HG02588 (cell line): ENCODE measurements around the gene PRKCG.

Experiments used
- ATAC-seq: cut with Tn5 transposase; IDR thresholded peaks from one replicate; pipeline ENCODE4 v1.9.1; 2021; ENCODE audit warnings: mild to moderate bottlenecking, moderate library complexity; ENCODE audit not compliant: unreplicated experiment

Gene PRKCG

DNA sequence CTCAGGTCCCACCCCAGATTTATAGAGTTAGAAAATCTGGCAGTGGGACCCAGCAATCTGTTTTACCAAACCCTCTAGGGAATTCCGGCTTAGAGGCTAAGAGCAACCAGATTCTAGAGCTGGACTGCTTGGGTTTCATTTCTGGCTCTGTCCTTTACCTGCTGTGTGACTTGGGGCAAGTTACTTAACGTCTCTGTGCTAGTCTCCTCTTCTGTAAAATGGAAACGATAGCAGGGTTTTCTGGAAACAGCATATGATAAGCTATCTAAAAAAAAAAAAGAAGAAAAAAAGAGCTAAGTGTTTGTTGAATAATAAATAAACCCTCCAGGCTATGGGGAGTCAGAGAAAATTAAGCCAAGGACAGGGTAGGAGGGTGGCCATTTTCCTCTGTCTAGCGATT, 15.5 kb downstream of the PRKCG start:
- no peak for ATAC-seq

DNA sequence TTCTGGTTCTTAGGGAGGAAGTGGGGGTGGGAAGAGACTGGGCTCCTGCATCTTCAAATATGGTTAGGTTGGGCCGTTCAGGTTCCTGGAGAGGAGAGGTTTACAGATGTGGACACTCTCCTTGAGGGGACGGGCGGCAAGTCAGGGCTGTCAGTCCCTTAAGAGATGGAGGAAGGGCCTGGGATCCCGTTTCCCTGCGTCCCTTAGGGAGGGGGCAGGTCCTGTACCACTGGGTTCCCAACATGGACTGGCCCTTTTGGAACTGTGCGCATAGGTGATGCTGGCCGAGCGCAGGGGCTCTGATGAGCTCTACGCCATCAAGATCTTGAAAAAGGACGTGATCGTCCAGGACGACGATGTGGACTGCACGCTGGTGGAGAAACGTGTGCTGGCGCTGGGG, 16.2 kb downstream of the PRKCG start:
- no peak for ATAC-seq

DNA sequence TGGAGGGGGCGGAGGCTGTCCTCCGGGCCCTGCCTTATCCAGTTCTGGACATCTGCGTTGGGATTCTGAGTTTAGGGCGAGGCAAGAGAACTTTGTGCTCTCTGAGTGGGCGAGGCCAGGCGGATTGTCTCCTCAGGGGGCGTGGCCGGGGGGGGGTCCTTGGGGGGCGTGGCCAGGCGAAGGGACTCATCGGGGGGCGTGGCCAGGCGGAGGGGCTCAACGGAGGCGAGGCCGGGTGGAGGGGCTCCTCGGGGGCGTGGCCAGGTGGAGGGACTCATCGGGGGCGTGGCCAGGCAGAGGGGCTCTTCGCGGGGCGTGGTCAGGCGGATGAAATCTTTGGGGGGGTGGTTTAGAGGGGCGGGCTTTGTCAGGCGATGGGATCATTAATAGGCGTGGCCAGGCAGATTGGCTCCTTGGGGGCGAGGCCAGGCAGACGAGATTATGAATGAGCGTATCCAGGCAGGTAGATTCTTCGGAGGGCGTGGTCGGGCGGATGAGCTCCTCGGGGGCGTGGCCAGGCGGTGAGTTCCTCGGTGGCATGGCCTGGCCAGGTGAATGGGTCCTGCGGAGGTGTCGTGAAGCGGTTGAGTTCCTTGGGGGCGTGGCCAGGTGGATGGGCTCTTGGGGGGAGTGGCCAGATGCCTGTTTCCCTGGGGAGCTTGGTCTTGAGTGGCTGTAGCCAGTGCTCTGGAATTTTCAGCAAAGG, 16.8 kb downstream of the PRKCG start:
- no peak for ATAC-seq

DNA sequence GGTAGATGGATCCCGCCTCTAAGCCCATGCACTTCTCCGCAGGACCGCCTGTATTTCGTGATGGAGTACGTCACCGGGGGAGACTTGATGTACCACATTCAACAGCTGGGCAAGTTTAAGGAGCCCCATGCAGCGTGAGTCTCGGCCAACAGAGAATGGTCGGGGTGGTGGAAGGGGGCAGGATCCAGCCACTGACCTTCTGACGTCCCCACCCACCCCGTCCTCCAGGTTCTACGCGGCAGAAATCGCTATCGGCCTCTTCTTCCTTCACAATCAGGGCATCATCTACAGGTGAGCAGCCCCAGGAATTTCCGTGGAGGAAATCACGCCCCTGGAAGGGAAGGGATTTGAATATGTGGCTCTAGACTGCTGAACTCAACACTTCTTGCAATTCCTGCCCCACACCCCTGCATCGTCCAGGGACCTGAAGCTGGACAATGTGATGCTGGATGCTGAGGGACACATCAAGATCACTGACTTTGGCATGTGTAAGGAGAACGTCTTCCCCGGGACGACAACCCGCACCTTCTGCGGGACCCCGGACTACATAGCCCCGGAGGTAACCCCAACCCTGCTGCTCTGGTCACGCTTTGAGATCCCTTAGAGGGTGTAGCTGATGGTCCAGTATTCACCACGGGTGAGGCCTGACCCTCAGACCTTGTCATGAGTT, 18.3 kb downstream of the PRKCG start:
- ATAC-seq: no peak

DNA sequence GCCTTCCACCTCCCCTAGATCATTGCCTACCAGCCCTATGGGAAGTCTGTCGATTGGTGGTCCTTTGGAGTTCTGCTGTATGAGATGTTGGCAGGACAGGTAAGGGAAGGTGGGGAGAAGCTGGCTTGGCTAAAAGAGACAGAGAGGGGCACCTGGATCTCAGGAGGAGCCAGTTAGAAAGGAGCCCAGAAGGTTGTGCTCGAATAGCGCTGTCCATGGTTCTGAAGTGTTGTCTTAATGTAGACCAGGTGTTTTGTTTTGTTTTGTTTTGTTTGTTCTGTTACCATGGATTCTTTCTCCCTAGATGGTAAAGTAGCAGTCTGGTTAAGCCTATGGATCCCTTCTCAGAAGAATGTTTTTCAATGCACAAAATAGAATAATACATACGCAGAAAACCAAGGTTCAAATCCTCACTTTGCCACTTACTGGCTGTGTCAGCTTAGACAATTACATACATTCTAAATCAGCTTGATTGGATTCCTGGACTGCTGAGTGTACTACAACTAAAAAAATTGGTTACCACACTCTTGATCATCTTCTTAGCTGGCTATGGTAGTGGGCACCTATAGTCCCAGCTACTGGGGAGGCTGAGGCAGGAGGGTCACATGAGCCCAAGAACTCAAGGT, 21.2 kb downstream of the PRKCG start:
- ATAC-seq: no peak

DNA sequence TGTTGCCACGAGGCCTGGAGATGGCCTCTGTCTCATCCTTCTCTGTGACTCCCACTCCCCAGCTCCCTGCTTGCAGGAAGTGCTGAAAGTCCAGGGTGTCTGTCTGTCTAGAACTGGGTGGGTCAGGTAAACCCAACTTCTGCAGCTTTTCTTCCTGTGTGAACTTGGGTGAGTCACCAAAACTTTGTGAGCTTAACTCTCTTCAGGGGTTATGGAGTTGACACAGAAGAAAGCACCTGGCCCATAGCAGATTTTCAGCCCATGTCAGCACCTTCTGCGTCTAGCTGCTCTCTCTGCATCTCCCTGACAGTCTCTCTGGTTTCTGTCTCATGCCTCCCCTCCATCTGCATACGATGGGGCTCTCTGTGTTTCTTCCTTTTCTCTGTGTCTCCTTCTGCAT, 22.9 kb downstream of the PRKCG start:
- no peak for ATAC-seq

DNA sequence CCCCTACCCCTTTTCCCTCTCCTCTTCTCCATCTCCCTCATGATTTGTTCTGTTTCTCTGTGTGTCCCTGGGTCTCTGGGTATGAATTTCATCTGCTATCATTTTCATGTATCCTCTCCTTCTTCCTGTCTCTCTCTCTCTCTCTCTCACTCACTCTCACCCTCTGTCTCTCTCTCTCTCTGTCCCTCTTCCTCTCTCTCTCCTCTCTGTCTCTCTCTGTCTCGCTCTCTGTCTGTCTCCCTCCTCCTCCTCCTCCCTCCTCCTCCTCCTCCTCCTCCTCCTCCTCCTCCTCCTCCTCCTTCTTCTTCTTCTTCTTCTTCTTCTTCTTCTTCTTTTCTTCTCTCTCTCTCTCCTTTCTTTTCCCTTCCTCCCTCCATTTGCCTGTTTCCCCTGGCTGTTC, 23.8 kb downstream of the PRKCG start:
- ATAC-seq: no peak

DNA sequence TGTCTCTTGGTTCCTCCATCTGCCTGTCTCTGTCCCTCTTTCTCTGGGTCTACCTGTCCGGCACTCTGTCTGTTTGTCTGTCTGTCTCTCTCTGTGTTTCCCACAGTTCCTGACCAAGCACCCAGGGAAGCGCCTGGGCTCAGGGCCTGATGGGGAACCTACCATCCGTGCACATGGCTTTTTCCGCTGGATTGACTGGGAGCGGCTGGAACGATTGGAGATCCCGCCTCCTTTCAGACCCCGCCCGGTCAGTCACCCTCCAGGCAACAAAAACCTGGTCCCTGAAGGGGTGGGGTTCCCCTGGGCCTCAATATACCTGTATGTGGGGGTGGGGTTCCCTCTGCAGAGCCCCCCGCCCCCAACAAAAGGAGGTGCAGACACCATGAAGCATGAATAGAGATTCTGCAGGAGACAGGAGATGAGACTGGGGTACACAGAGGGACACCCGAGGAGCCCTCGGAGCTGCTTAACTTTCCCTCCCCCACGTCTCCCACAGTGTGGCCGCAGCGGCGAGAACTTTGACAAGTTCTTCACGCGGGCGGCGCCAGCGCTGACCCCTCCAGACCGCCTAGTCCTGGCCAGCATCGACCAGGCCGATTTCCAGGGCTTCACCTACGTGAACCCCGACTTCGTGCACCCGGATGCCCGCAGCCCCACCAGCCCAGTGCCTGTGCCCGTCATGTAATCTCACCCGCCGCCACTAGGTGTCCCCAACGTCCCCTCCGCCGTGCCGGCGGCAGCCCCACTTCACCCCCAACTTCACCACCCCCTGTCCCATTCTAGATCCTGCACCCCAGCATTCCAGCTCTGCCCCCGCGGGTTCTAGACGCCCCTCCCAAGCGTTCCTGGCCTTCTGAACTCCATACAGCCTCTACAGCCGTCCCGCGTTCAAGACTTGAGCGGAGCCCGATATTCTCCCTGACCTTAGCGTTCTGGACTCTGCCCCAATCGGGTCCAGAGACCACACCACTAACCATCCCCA, 24.5 kb downstream of the PRKCG start:
- ATAC-seq: no peak

DNA sequence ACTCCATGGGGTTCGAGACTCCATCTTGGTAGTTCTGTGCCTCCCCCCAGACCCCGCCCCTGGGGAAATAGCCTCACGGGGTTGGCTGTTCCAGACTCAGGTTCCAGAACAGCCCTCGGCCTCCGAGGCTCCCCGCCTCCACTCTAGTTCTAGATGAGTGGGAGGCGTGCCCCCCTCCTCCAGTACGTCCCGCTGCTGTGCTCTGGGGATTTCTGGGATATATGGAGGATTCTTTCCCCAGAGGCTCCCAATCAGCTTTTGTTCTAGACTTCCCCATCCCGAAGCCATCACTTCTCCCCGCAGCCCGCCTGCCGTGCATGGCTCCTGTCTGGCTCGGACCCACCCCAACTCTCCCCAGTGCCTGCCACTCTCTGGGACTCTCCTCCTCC, 25.2 kb downstream of the PRKCG start:
- ATAC-seq: no peak

DNA sequence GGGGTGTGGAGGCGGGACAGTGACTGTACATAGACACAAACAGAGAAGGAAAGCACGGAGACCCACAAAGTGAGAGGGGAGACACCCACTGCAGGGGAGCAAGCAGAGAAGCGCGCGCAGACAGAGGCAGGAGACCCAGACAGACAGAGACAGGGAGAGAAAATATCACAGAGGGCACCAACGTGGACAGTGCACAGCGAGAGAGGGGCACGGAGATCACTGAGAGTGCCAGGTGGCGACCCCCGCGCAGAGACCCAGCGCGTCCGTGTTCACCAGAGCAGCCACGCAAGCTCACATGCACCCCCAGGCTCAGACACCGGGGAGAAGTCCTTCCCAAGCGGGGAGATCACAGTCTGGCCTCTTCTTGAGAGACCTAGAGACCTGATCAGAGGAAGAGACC, 25.7 kb downstream of the PRKCG start:
- no peak for ATAC-seq

DNA sequence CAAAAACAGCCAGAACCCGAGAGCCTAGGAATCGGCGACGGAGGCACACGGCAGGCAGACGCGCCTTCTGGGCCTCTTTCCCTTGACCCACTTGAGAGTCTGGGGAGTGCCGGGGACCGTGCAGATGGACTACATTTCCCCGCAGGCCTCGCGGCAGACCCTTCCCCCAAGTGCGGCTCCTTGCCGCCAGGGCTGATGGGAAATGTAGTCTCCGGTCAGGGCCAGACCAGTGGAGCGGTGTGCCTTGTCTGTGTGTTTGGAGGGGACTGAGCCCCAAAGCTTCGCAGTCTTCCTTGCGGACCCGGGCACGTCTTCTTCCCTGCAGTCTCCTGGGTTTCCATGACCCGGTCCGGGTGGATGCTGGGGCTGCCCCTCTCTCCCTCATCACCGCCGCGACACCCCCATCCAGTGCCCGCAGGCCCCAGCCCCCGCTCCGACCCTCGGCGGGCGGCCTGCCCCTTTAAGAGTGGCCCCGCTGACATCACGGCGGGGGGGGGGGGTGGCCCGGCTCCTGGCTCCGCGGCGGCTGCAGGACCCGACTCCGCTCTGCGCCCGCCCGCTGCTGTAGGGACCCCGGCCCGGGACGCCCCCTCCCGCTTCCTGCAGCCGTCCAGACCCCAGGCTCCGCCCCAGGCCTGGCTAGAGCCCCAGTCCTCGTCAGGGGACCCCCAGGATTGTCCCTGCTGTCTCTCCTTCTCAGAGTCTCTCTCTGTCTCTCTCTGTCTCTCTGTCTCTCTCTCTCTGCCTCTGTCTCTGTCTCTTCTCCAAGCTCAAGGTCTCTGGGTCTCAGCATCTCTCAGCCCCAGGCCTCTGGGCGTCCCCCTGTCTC, 26.3 kb downstream of the PRKCG start:
- ATAC-seq: no peak

DNA sequence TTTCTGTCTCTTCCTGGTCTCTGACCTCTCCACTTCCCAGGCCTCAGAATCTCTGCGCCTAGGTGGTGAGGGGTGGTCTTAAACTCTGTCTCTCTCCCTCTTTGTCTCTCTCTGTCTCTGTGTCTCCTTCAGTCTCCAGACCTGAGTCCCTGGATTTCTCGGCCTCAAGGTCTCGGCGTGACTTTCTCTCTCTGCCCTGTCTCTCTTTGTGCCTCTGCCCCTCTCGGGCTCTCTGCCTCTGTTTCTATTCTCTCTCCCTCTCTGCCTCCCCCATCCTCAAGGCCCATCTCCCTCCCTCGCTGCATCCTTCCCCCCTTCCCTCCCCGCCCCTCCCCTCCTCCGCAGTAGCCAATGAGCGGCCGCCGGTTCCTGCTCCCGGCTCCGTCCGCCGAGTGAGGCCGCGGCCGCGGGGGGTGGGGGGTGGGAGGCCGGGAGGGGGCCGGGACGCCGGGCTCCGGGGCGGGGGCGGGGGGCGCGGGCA, 27.0 kb downstream of the PRKCG start, which contains the start of gene CACNG7:
Gene CACNG7 (plus strand): TSS at position 344 of the 481 bp plus-strand sequence. CDS start 3,554 bp downstream, outside the sequence.
- no peak for ATAC-seq

DNA sequence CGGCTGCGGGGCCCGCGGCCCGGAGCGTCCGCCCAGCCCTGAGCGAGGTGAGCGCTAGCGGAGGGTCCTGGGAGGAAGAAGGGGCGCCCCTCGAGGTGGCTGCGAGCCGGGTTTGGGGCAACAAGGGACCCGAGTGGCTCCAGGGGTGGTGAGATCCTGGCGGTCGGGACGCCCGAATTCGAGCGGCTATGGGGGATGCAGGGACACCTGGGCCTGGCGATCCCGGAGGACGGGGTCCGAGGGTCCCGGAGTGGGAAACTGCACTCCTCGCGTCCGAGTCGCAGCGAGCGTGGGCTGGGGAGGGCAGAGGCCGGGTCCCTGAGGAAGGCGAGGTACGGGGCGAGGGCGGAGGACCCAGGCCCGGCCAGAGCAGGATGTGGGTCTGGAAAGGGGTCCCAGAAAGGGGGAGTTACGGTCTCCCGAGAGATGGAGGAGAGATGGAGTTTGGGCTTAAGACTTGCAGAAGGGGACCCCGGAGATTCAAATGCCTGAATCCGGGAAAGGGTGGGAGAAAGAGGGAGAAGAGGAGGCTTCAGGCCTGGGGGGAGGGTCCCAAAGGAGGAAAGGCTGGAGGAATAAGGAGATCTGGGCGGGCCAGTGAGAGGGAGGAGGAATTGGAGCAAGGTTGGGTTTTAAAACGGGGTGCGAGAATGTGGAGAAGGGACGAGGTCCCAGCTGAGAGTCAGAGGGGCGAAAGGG, 27.6 kb downstream of the PRKCG start:
- no peak for ATAC-seq

DNA sequence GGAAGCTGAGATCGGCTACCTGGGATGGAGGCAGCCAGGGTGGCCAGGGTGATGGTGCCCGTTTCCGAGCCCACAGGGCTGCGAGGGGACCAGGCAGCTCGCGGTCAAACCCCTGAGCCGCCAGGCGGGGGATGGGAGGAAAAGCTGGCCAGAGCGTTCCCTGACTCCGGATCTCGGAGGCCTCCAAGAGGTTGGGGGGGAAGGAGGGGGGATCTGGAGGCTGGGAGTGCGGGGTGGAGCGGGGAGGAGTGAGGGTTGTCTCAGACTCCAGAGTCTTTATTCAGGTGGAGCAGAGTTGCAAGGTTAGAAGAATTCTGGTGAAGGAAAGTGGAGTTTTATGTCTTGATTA, 28.1 kb downstream of the PRKCG start:
- no peak for ATAC-seq

DNA sequence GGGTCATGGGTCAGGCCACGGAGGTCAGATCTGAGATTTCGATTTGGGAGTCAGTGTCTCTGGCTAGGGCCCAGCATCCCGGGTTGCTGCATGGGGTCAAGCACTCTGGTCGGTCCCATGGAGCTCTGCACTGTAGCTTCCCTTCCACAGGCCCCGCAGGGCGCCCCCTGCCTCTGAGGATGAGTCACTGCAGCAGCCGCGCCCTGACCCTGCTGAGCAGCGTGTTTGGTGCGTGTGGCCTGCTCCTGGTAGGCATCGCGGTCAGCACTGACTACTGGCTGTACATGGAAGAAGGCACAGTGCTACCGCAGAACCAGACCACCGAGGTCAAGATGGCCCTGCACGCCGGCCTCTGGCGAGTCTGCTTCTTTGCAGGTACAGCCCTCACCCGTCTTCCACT, 30.7 kb downstream of the PRKCG start:
- no peak for ATAC-seq

DNA sequence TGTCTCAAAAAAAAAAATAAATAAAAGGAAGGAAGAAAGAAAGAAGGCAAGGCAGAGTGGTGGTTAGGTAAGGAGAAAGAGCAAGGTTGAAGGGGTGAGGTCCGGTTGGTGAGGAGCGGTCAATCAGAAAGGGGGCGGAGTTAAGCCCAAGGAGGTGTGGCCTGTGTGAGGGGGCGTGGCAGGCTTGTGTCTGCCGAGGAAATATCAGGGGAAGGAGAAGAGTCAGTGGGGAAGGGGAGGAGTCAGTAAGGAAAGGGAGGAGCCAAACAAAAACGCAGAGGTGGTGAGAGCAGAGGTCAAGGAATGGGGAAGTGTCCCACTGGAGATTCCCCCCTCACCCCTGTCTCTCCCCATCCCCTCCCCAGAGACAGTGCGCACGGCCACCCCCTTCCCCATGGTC, 33.0 kb downstream of the PRKCG start:
- ATAC-seq: no peak

DNA sequence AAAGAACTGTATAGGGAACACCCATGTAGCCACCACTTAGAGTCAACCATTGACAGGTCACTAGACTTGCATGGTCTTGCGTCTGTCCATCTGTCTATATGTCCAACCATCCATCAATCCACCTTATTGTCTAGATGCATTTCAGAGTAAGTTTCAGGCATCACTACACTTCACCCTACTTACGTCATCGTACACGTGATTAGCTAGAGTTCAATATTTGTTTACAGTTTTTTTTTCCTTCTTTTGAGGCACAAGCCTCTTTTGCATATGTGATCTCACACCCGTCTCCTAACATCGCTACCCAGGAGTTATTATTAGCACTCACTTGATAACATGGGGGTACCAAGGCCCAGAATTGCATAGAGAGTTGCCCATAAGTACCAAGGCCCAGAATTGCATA, 34.0 kb downstream of the PRKCG start:
- no peak for ATAC-seq

DNA sequence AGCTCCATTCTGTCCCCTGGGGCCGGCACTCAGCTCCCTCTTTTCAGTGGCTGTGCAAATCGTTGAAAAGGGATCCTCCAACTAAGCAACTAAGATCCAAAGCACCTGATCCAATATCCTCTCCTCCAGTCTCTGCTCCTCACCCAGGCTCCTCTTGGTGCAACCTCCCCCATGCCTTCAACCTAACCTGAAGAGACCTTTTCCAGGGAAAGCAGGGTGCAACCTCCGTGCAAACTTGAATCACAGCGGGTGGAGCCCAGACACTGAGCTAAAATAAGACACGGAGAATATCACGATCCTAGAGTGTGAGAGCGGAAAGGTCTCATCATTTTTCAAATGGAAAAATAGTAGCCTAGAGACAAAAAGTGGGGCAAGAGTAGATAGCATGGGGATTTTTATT, 35.4 kb downstream of the PRKCG start:
- no peak for ATAC-seq

DNA sequence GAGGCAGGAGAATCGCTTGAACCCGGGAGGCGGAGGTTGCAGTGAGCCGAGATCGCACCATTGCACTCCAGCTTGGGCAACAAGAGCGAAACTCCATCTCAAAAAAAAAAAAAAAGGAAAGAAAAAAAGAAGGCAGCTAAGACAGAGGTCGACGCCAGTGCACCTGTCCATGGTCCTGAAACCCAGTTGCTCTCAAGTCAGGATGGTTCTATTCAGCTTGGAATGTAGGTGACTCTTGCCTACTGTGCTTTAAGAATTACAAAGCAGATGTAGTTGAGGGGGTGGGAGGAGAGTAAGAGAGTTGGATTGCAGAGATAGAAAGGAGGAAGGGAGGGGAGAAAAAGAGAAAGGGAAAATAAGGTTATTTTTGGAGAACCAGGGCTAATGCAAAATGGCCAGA, 45.7 kb downstream of the PRKCG start:
- no peak for ATAC-seq

DNA sequence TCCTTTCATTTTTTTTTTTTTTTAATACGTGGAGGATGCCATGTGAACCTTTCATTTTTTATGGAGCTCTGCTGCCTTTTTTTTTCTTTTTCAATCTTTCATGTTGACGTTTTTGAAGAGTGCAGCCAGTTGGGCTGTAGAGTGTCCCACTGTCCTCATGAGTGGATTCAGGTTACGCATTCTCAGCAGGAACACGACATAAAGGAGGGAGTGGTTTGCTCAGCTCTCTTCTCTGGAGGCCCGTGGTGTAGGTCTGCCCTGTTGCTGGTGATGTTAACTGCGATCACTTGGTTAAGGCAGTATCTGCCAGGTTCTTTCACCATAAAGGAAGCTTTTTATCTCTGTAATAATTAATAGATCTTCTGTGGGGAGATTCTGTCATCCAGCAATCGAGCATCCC, 54.0 kb downstream of the PRKCG start:
- no peak for ATAC-seq
